GM21723 (cell line): Measurements from ENCODE around the gene JAK2.
A peak's percentile ranks its signal among the peaks of the same experiment; 100 is the strongest.
"Not testable (repeated sequence)": the region's sequence is repeated elsewhere in the genome, so short reads cannot be mapped to it uniquely, and the experiment has no call there.

Source experiments
- ATAC-seq: cut with Tn5 transposase; IDR thresholded peaks from one replicate; pipeline ENCODE4 v1.9.1; 2021; ENCODE audit warnings: mild to moderate bottlenecking, moderate library complexity; ENCODE audit not compliant: unreplicated experiment

The JAK2 gene

GRCh38 chr9:4984621-4985385, at the start of gene JAK2:
TSS of gene JAK2 (plus strand) at chr9:4985272. CDS start at chr9:5021988, 36,716 bp downstream.
- peak; percentile 73 for ATAC-seq

DNA sequence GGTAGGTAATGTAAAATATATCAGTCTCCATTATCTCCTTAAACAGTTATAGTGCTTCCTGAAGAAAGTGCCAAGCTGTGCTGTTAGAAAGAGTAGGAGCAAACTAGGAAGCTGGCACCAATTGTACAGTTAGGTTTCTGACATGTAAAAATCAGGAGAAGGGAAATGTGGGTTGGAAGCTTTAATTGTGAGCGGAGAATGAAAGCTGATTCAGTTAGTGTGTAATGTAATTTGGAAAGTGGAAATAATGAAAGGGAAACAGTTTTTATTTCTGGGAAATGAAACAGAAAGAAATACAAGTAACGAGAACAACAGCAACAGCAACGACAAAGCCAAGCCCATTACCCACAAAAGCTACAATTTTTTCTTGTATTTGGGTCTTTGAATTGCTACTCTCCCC, 48.8 kb upstream of the JAK2 start:
- ATAC-seq: no peak

- ATAC-seq: peak; percentile 61
Measured at GRCh38 chr9:4936823-4937222, 48.2 kb upstream of the JAK2 start.

- no peak for ATAC-seq
Measured at GRCh38 chr9:4937446-4937845, 47.6 kb upstream of the JAK2 start.

GRCh38 chr9:4938496-4938895, 46.6 kb upstream of the JAK2 start:
- ATAC-seq: no peak

GRCh38 chr9:4939118-4939561, 45.9 kb upstream of the JAK2 start:
- peak; percentile 85 for ATAC-seq

- not testable (repeated sequence) for ATAC-seq
Measured at GRCh38 chr9:4942042-4942691, 42.9 kb upstream of the JAK2 start.

DNA sequence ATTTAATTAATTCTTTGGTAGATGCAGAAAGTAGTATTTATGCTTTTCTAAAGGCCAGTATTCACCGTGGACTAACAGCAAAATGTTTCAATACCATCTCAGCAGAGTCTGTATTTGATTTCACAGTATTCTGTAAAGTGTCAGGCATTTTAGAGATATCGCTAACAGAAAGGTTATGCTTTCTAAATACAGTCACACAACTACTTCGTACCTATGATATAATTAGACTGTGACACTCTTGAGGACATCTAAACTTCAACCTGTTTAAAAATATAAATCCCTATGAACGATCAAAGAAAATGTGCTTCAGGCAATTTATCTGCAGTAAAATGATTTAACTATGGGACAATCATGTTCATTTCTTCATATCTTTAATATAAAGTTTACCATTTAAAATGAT, 41.7 kb upstream of the JAK2 start:
- no peak for ATAC-seq

DNA sequence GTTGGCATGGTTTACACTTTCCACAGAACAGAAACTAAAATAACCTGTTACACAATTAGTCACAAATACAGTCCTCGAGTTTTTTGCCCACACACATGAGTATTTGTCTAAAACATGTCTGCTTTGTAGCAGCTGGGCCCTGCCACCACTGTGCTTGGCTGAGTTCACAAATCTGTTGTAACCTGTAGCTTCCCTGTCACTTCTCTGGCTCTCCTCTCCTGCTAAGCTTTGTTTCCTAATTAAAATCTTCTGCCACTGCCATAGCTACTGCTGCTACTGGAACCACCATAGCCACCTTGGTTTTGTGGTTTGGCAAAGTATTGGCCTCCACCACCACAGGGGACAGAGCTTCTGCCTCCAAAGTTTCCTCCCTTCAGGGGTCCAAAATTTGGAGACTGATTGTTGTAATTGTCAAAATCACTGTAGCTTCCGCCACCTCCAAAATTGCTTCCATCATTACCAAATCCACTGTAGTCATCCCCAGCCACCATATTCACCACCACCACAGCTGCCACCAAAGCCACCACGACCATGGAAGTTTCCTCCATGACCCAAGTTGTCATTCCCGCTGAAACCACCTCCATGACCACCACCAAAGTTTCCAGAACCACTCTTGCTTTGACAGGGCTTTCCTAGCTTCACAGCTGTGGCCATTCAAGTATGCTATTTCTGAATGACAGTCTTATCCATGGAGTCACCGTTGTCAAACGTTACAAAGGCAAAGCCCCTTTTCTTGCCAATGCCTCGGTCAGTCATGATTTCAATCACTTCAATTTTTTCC, 40.5 kb upstream of the JAK2 start:
- not testable (repeated sequence) for ATAC-seq

DNA sequence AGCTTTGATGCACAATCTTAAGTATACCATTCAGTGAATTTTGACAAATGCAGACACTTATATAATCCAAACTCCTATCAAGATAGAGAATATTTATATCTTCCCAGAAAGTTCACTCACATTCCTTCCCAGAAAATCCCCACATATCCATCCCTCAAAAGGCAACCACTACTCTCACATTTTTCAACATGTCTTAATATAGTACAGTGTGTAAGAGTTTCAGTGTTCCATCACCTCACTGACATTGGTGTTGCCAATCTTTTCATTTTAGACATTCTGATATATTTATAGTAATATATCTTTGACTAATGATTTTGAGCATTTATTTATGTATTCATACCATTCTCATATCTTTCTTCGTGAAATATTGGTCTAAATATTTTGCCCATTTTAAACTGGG, 38.1 kb upstream of the JAK2 start:
- ATAC-seq: no peak

DNA sequence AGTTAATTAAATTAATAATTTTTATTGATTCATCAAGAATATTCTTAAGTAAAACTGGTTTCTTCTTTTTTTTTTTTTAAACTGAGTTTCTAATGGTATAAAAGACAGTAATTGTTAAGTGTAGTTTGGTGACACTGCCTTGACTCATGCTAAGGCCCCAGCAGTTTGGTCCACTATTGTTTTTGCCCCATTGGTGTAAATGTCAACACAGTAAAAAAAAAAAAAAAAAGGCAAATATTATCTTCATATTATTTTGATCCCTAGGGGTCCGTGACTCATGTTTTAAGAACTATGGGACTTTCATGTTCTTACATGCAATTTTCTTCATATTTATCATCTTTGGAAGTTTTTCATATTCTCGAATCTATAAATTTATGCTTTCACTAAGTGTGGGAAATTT, 29.2 kb upstream of the JAK2 start:
- no peak for ATAC-seq

DNA sequence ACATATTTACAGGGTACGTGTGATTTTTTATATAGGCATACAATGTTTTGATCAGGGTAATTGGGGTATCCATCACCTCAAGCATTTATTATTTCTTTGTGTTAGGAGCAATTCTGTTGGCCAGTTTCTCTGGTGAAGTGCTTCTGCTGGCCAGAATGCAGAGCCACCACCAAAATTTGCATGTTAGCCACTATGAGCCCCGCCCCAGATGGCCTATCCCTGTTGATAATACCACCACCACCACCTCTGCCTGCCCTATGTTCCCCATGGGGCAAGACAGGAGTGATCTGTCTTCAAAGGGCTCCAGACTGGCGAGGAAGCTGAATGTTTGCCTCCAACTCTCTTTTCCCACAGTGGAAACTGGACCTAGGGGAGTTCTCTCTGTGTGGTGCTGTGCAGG, 26.0 kb upstream of the JAK2 start:
- no peak for ATAC-seq

- ATAC-seq: no peak
Measured at GRCh38 chr9:4962085-4962484, 23.0 kb upstream of the JAK2 start.

- ATAC-seq: no peak
Measured at GRCh38 chr9:4964540-4964939, 20.5 kb upstream of the JAK2 start.

DNA sequence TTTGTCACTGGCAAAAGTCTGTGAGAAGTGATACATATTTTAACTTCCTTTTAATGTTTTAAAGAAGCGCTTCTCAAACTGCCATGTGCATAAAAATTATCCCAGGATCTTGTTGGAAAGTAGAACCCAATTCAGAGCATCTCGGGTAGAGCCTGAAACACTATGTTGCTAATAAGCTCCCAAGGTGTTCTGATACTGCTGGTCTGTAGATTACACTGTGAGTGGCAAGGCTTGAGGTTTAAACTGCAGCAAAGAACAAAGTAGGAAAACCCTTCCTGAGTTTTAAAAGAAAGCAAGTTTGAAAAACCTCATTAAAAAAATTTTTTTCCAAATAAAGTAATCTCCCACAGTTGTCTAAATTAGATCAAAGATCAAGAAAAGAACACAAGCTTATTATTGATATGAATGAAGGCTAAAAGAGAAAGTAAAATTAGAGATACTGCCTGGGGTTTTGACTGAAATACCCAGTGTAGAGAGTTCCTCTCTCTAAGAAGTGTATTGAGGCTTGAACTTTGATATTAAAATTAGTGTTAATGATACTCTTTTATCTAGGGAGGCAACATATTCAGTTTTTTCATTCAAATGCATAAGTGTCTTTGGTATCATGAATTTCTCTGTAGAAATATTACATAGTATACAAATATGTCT, 19.8 kb upstream of the JAK2 start:
- no peak for ATAC-seq

- ATAC-seq: no peak
Measured at GRCh38 chr9:4967523-4967922, 17.5 kb upstream of the JAK2 start.

- ATAC-seq: no peak
Measured at GRCh38 chr9:4969130-4969529, 15.9 kb upstream of the JAK2 start.

DNA sequence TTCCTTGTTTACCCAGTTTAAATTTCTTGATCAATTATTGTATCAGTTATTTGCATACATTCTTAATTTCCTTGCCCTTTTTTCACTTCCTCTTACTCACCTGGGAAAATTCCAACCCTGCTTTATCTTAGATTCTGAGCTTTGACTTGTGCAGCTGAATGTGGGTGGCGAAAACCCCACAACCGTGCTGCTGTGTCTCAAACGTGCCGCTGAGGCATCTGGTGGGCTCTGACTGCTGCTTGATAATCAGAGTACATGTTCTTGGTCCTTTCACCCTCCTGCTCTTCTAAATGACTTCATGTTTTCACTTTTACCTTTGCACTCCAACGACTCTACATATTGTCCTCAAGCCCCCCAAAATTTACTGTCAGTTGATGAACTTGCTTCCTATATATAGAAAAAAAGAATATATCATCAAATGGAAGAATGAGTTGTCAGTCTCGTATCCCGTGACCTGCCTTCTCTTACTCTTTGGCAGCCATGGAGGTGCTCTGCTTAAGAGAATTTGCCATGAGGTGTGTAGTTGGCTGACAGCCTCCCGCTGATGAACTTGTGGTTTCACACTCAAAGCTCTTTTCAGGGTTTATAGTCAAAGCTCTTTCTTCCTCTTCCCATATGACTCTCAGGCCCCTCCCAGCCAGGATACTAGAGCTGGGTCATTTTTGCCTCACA, 14.0 kb upstream of the JAK2 start:
- peak; percentile 90 for ATAC-seq

DNA sequence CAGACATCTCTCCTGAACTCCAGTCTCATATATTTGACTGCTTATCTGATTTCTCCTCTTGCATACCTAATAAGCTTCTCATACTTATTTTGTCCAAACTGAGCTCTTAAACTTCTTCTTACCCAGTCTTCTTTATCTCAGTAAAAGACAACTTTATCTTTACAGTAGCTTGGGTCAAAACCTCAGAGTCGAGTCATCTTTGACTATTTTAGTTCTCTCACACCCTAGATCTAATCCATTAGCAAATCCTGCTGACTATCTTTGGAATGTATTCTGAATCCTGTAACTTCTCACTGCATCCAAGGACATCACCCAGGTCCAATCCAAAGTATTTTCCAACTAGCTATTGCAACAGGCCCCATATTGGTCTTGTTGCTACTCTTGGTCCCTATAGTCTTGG, 11.8 kb upstream of the JAK2 start:
- no peak for ATAC-seq

DNA sequence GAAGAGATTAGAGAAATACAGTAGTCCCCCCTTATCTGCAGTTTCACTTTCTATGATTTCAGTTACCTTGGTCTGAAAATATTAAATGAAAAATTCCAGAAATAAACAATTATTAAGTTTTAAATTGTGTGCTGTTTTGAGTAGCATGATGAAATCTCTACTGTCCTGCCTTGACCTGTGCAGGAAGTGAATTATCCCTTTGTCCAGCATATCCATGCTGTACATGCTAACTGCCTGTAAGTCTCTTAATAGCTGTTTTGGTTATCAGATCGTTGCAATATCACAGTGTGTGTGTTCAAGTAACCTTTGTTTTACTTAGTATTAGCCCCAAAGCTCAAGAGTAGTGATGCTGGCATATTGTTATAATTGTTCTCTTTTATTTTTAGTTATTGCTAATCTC, 11.2 kb upstream of the JAK2 start:
- no peak for ATAC-seq

DNA sequence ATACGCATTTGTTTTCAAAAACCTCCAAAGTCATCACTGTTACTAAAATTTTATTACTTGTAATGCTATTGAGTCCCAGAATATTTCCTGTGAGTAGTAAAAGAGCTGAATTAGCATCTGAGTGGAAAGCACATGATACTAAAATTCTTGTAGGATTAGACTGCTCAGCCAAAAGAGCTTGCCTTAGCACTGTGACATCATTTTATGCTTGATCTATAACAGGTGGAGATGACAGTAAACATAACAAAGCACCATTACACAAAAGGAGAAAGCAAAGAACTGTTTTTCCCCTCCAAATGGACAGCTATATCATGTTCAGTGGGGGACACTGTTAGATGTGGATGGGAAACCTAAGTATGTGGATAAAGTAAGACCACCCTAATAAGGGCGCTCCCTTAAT, 5.8 kb upstream of the JAK2 start:
- ATAC-seq: no peak
